Endodermal cell (in vitro differentiated cells): ENCODE measurements around the gene MUC20. TPM values are rescaled to one million over a fixed set of nuclear protein-coding genes. Genes with fewer than 3 reads are reported as not detected.
"Not testable (repeated sequence)": the region's sequence is repeated elsewhere in the genome, so short reads cannot be mapped to it uniquely, and the experiment has no call there.

Experiments
- DNase-seq: peaks from one replicate; pipeline ENCODE4 v3.0.0-alpha.2; 2017
- H3K27ac ChIP-seq: 2 replicates; pipeline ENCODE4 v1.5.1; 2013; ENCODE audit warnings: mild to moderate bottlenecking, low read depth, low read length, moderate library complexity
- H3K27me3 ChIP-seq: 2 replicates; pipeline ENCODE4 v1.6.1; 2013; ENCODE audit warnings: mild to moderate bottlenecking, low read length, moderate library complexity; ENCODE audit not compliant: insufficient read depth, control insufficient read depth, poor library complexity, severe bottlenecking
- H3K36me3 ChIP-seq: 2 replicates; pipeline ENCODE4 v1.7.0; 2013; ENCODE audit warnings: mild to moderate bottlenecking, low read length, moderate library complexity; ENCODE audit not compliant: control insufficient read depth, insufficient read depth
- H3K4me1 ChIP-seq: one replicate; pipeline ENCODE4 v1.7.0; 2013; ENCODE audit warnings: low read length; ENCODE audit not compliant: control insufficient read depth, insufficient read depth
- H3K4me3 ChIP-seq: 2 replicates; pipeline ENCODE4 v1.5.1; 2013; ENCODE audit warnings: mild to moderate bottlenecking, low read length, moderate library complexity
- H3K9ac ChIP-seq: 2 replicates; pipeline ENCODE4 v1.6.1; 2013; ENCODE audit warnings: mild to moderate bottlenecking, low read length, moderate library complexity; ENCODE audit not compliant: poor library complexity, severe bottlenecking; ENCODE audit errors: extremely low read depth
- H3K9me3 ChIP-seq: 2 replicates; pipeline ENCODE4 v1.6.1; 2013; ENCODE audit warnings: mild to moderate bottlenecking, low read length, moderate library complexity; ENCODE audit not compliant: control insufficient read depth
- H3K27ac Mint-ChIP-seq: 2 replicates; pipeline ENCODE4 v1.8.0; 2020; ENCODE audit warnings: mixed read lengths
- H3K27me3 Mint-ChIP-seq: 2 replicates; pipeline ENCODE4 v1.8.0; 2021; ENCODE audit warnings: mild to moderate bottlenecking, mixed read lengths; ENCODE audit not compliant: insufficient read depth
- H3K36me3 Mint-ChIP-seq: 2 replicates; pipeline ENCODE4 v1.8.0; 2020; ENCODE audit warnings: low read depth, mixed read lengths
- H3K4me1 Mint-ChIP-seq: 2 replicates; pipeline ENCODE4 v1.8.0; 2020; ENCODE audit warnings: mixed read lengths
- H3K4me3 Mint-ChIP-seq: 2 replicates; pipeline ENCODE4 v1.8.0; 2020; ENCODE audit warnings: mild to moderate bottlenecking, moderate library complexity, mixed read lengths
- H3K9me3 Mint-ChIP-seq: 2 replicates; pipeline ENCODE4 v1.8.0; 2020; ENCODE audit warnings: mild to moderate bottlenecking, mixed read lengths
- CTCF ChIP-seq: fragments of 200-600 bp; sonication (generic); conservative IDR thresholded peaks from 2 replicates; pipeline ENCODE4 v1.5.0; 2021; ENCODE audit warnings: antibody characterized with exemption, mild to moderate bottlenecking
- WGBS, 2 experiments: methylation state at CpG; one replicate each; pipeline versions ENCODE4 v1.1.5 to v1.1.7; 2013; ENCODE audit warnings: missing lambda C conversion rate in 2 of 2, mixed read lengths in 1 of 2; ENCODE audit not compliant: insufficient coverage in 1 of 2, insufficient read length in 1 of 2; 5-methylcytosine and 5-hydroxymethylcytosine counted together
- total RNA-seq, 2 donors: library from RNA; stranded (reverse); fragmentation: NEBNext Ultra II Directional in 1 of 2; extraction: Animal tissue kit (Norgen Biotek cat#: 25700) in 1 of 2; gene quantifications; 2 replicates in 1 of 2; 3 replicates in 1 of 2; pipeline ENCODE4 v1.2.1, GENCODE V29; 2021

The MUC20 gene
- total RNA-seq, 2 donors from 2014 or later = 0.89 to 1.3 TPM

- Mint-ChIP-seq H3K9me3 (no peaks in the 10 kb centered on the region), H3K4me3 (no peak overlapping the region), H3K27ac (no peak overlapping the region), H3K36me3 (no peaks in the 10 kb centered on the region), H3K27me3 (peaks cover 4% of the 10 kb centered on the region), H3K4me1 (no peaks in the 10 kb centered on the region)
- Histone ChIP-seq H3K36me3 (no peaks in the 10 kb centered on the region), H3K9me3 (no peaks in the 10 kb centered on the region), H3K4me3 (no peak overlapping the region), H3K9ac (no peak overlapping the region), H3K4me1 (no peaks in the 10 kb centered on the region), H3K27ac (no peak overlapping the region), H3K27me3 (no peaks in the 10 kb centered on the region)
- no peak for TF ChIP-seq CTCF
- DNase-seq = no peak
- 77 to 81% methylated on average over 16 of the region's 16 CpGs for WGBS, 2 experiments
Measured at GRCh38 chr3:195735036-195735695, 14.4 kb downstream of the MUC20 start.

DNA sequence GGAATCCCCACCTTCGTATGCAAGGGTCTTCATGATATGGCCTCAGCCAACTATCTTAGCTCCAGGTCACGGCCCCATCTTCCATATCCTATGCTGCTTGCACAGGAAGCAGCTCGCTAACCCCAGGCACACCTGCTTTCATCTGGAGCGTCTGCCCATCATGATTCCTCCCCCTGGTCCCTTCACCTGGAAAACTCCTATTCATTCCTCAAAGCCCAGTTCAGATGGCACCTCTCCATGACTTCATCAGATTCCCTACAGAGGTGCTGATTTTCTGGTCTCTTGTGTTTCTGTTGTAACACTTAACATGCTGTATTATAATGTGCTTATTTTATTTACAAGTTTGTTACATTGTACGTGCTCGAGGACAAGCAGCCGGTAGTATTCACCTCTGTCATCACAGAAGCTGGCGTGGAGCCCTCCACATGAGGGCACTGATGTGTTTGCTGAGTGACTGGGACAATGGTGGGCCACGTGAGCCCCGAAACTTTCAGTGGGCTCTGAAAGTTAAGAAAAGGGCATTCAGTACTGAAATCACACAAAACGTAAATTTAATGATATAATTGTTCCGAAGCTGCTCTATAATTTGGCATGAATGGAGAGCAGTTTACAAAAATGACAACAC is 16.2 kb downstream of the MUC20 start:
- no peaks in the 10 kb centered on the region for H3K36me3 Mint-ChIP-seq
- H3K4me3 ChIP-seq = no peak overlapping the region
- H3K9me3 Mint-ChIP-seq = no peaks in the 10 kb centered on the region
- TF ChIP-seq CTCF = no peak
- 86 to 93% methylated on average over 12 of the region's 12 CpGs for whole genome bisulfite sequencing, 2 experiments
- no peaks in the 10 kb centered on the region for H3K36me3 ChIP-seq
- no peak overlapping the region for H3K27ac Mint-ChIP-seq
- H3K27ac ChIP-seq = no peak overlapping the region
- DNase-seq = no peak
- no peak overlapping the region for H3K9ac ChIP-seq
- H3K9me3 ChIP-seq = no peaks in the 10 kb centered on the region
- H3K4me1 Mint-ChIP-seq = no peaks in the 10 kb centered on the region
- H3K4me3 Mint-ChIP-seq = no peak overlapping the region
- H3K27me3 ChIP-seq = no peaks in the 10 kb centered on the region
- H3K27me3 Mint-ChIP-seq = peaks cover 11% of the 10 kb centered on the region
- H3K4me1 ChIP-seq = no peaks in the 10 kb centered on the region

DNA sequence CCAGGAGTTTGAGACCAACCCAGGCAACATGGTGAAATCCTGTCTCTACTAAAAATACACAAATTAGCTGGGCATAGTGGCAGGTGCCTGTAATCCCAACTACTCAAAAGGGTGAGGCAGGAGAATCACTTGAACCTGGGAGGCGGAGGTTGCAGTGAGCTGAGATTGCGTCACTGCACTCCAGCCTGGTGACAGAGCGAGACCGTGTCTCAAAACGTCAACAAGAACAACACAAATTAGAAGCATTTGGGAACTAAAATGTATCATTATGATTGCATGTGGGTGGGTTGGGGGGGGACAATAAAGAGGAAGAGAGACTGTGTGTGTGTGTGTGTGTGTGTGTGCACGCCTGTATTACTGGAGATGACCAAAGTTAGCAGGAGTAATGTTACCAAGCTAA is 17.0 kb downstream of the MUC20 start:
- H3K27ac ChIP-seq, H3K36me3 ChIP-seq, H3K27ac Mint-ChIP-seq, H3K4me1 ChIP-seq, H3K4me3 Mint-ChIP-seq, DNase-seq, H3K4me3 ChIP-seq, H3K9me3 Mint-ChIP-seq, H3K9ac ChIP-seq, H3K36me3 Mint-ChIP-seq, H3K27me3 ChIP-seq, H3K4me1 Mint-ChIP-seq, H3K9me3 ChIP-seq: not testable (repeated sequence)
- peaks cover 15% of the 10 kb centered on the region for H3K27me3 Mint-ChIP-seq
- WGBS, 2 experiments = 92 to 100% methylated on average over 5 to 6 of the region's 6 CpGs
